ENCODE data around the gene C2orf92.

The C2orf92 gene

GRCh38 chr2:97750017-97750416 is 80.5 kb downstream of the C2orf92 start:
- Histone ChIP-seq H3K9me3 (ENCODE audit: control insufficient read depth, insufficient read depth, low read length) (no peaks in the 10 kb centered on the region), H3K36me3 (ENCODE audit: control insufficient read depth, insufficient read depth, low read length) (no peaks in the 10 kb centered on the region), H3K9ac (ENCODE audit: low read depth, low read length) (no peak overlapping the region), H3K4me3 (ENCODE audit: low read depth, low read length) (no peak overlapping the region), H3K27me3 (ENCODE audit: control insufficient read depth, insufficient read depth, low read length) (no peaks in the 10 kb centered on the region), H3K4me1 (ENCODE audit: control insufficient read depth, insufficient read depth, low read length) (peaks cover 9% of the 10 kb centered on the region)

DNA sequence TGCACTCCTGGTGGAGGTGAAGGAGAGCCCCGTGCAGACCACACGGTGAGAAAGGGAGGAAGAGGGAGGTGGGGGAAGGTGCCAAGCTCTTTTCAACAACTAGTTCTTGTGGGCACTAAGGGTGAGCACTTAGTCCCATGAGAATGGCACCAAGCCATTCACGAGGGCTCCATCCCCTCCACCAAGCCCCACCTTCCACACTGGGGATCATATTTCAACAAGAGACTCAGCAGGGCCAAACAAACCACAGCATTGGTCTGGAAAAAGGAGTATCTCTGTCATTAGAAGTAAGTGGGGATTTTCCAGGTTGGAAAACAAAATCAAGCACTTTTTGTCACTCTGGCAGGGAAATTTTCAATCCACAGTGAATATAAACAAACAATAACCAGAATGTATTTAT is 82.2 kb downstream of the C2orf92 start:
- Histone ChIP-seq H3K36me3 (ENCODE audit: control insufficient read depth, insufficient read depth, low read length) (no peaks in the 10 kb centered on the region), H3K27me3 (ENCODE audit: control insufficient read depth, insufficient read depth, low read length) (no peaks in the 10 kb centered on the region), H3K4me1 (ENCODE audit: control insufficient read depth, insufficient read depth, low read length) (peaks cover 9% of the 10 kb centered on the region), H3K9ac (ENCODE audit: low read depth, low read length) (no peak overlapping the region), H3K9me3 (ENCODE audit: control insufficient read depth, insufficient read depth, low read length) (no peaks in the 10 kb centered on the region), H3K4me3 (ENCODE audit: low read depth, low read length) (no peak overlapping the region)
